Omental fat pad (tissue), 4 donors: ENCODE measurements around the gene NFIL3. TPM values are rescaled to one million over a fixed set of nuclear protein-coding genes. Genes with fewer than 3 reads are reported as not detected.

Experiments
- ATAC-seq: fragments of 150-250 bp; one replicate; pipeline ENCODE4 v1.9.1; 2016; ENCODE audit warnings: mild to moderate bottlenecking, moderate library complexity; ENCODE audit not compliant: low FRiP score
- DNase-seq: peaks from one replicate; pipeline ENCODE4 v3.0.0-alpha.2; 2019; ENCODE audit warnings: low spot score
- CTCF ChIP-seq, 3 donors: fragments of 450-650 bp; IDR thresholded peaks; one replicate each; pipeline ENCODE4 v1.5.1; 2016 to 2017; ENCODE audit warnings: antibody characterized with exemption in 3 of 3, mild to moderate bottlenecking in 3 of 3, moderate library complexity in 2 of 3
- total RNA-seq, 4 donors: library from RNA; depleted of rRNA; stranded (reverse); fragments of >200 nt; gene quantifications; one replicate each; pipeline ENCODE4 v1.1.0, GENCODE V29; 2016

NFIL3 gene
- total RNA-seq, 4 donors from 2014 or later, result 51.9 to 247 (median 111) TPM

- DNase-seq (no peak), ATAC-seq (no peak)
- no peak for TF ChIP-seq CTCF (IDR thresholded peaks at IDR 0.05)
These were observed 4.8 kb upstream of the NFIL3 start for GRCh38 chr9:91428436-91428835.

GRCh38 chr9:91427873-91428272 lies 4.2 kb upstream of the NFIL3 start:
- TF ChIP-seq CTCF (IDR thresholded peaks at IDR 0.05), result no peak
- ATAC-seq (no peak), DNase-seq (no peak)

- no peak for DNase-seq
- TF ChIP-seq CTCF (IDR thresholded peaks at IDR 0.05), result no peak
- no peak for ATAC-seq
These were observed 2.6 kb upstream of the NFIL3 start for GRCh38 chr9:91426123-91426745.

GRCh38 chr9:91425271-91425670 lies 1.6 kb upstream of the NFIL3 start:
- no peak for DNase-seq
- TF ChIP-seq CTCF (IDR thresholded peaks at IDR 0.05), result no peak
- no peak for ATAC-seq

GRCh38 chr9:91424403-91425176 lies 958 bp upstream of the NFIL3 start:
- peak in 1 of 3 donors; percentile 7 for TF ChIP-seq CTCF (IDR thresholded peaks at IDR 0.05)
- ATAC-seq (peak; percentile 69), DNase-seq (peak; percentile 87)

GRCh38 chr9:91422758-91423711 lies 597 bp downstream of the NFIL3 start:
- ATAC-seq (peak; percentile 3), DNase-seq (peak; percentile 45)
- no peak for TF ChIP-seq CTCF (IDR thresholded peaks at IDR 0.05)
